ENCODE data around the gene NKIRAS1. TPM values are rescaled to one million over a fixed set of nuclear protein-coding genes. Genes with fewer than 3 reads are reported as not detected.

The NKIRAS1 gene
- total and polyA plus RNA-seq, 9 donors, result 8.7 to 18.9 (median 13.4) TPM

DNA sequence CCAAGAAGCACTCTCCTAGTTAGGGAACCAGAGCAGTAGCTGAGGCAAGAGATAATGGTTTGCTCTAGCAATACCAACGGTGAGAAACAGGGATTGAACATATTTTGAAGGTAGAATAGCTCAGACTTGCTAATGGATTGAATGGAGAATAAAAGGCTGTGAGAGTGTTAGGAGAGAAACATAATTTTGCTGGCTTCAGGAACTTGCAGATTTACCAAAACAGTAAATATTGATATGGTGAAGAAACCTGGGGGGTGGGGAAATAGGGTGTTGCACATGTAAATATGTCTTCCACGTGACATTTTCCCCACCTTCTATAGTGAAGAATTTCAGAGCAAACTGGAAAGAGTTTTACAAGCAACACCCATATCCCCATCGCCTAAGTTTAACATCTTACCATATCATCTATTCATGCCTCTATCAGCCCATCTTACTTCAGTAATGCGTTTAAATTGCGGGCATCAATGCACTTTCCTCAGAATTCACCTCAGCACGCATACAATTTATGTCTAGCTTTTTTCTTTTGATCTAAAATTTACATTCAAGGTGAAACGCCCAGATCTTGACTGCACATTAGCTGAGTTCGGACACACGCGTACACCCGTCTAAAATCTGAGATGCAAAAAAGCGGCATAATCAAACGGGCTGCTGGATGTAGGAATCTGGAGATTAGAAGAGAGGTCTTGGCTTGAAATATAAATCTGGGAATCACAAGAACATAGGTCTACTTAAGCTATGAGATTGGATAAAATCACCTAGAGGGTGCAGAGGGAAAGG is 27.4 kb upstream of the NKIRAS1 start:
- 6 to 12% (median 7%) methylated on average over 13 of the region's 13 CpGs for WGBS, 3 donors
- peaks cover 8% of the 10 kb centered on the region for H3K4me1 ChIP-seq (ENCODE audit: insufficient read depth)

DNA sequence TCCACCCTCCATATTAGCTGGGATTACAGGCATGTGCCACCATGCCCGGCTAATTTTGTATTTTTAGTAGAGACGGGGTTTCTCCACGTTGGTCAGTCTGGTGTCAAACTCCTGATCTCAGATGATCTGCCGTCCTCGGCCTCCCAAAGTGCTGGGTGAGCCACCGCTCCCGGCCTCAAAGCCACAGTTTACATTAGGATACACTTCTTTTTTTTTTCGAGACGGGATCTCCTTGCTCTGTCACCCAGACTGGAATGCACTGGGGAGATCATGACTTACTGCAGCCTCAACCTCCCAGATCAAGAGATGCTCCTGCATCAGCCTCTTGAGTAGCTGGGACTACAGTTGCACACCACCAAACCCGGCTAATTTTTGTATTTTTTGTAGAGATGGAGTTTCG is 25.8 kb upstream of the NKIRAS1 start:
- Histone ChIP-seq H3K27ac (no peak overlapping the region), H3K27me3 (no peaks in the 10 kb centered on the region), H3K4me1 (ENCODE audit: insufficient read depth) (peaks cover 1% of the 10 kb centered on the region), H3K9me3 (no peaks in the 10 kb centered on the region), H3K4me3 (no peak overlapping the region), H3K36me3 (no peaks in the 10 kb centered on the region)
- TF ChIP-seq CTCF (IDR thresholded peaks at IDR 0.05) (no peak), EP300 (IDR thresholded peaks at IDR 0.05) (no peak), POLR2A (IDR thresholded peaks at IDR 0.05) (no peak)
- intact Hi-C loops (cut with DNase I), result no loop called here
- WGBS, 3 donors, result 90 to 94% (median 90%) methylated on average over 11 of the region's 11 CpGs
- DNase-seq, result no peak

More for the DNA sequence above, 27.4 kb upstream of the NKIRAS1 start:
- H3K9me3 ChIP-seq, result no peaks in the 10 kb centered on the region
- no peak for DNase-seq
- TF ChIP-seq CTCF (IDR thresholded peaks at IDR 0.05) (no peak), EP300 (IDR thresholded peaks at IDR 0.05) (no peak), POLR2A (IDR thresholded peaks at IDR 0.05) (no peak)
- intact Hi-C loops (cut with DNase I), result loop anchor here in 2 of 4 donors (2.0 kb wide), 1 partner anchor 27 kb away; the partner anchor contains the start of genes NKIRAS1 (in 2 of the 2) and RPL15 (in 2 of the 2)
- H3K27ac ChIP-seq, result peak overlapping the region; percentile 98
- no peaks in the 10 kb centered on the region for H3K36me3 ChIP-seq
- H3K4me3 ChIP-seq, result peak overlapping the region; percentile 82
- no peaks in the 10 kb centered on the region for H3K27me3 ChIP-seq

GRCh38 chr3:23941440-23941839 is 24.6 kb upstream of the NKIRAS1 start:
- H3K27ac ChIP-seq, result no peak overlapping the region
- WGBS, 3 donors, result 84 to 89% (median 85%) methylated on average over 4 of the region's 4 CpGs
- no peak overlapping the region for H3K4me3 ChIP-seq
- no peaks in the 10 kb centered on the region for H3K9me3 ChIP-seq
- peaks cover 1% of the 10 kb centered on the region for H3K4me1 ChIP-seq (ENCODE audit: insufficient read depth)
- no peaks in the 10 kb centered on the region for H3K36me3 ChIP-seq
- H3K27me3 ChIP-seq, result no peaks in the 10 kb centered on the region
- TF ChIP-seq EP300 (IDR thresholded peaks at IDR 0.05), result no peak
- no peak for DNase-seq
- intact Hi-C loops (cut with DNase I), result no loop called here

GRCh38 chr3:23940775-23941174 is 24.0 kb upstream of the NKIRAS1 start:
- intact Hi-C loops (cut with DNase I), result no loop called here
- WGBS, 3 donors, result 74 to 84% (median 80%) methylated on average over 5 of the region's 5 CpGs
- H3K9me3 ChIP-seq, result no peaks in the 10 kb centered on the region
- TF ChIP-seq EP300 (IDR thresholded peaks at IDR 0.05) (no peak), POLR2A (IDR thresholded peaks at IDR 0.05) (no peak), CTCF (IDR thresholded peaks at IDR 0.05) (no peak)
- H3K4me3 ChIP-seq, result no peak overlapping the region
- no peak overlapping the region for H3K27ac ChIP-seq
- DNase-seq, result no peak
- H3K36me3 ChIP-seq, result no peaks in the 10 kb centered on the region
- no peaks in the 10 kb centered on the region for H3K27me3 ChIP-seq
- peaks cover 1% of the 10 kb centered on the region for H3K4me1 ChIP-seq (ENCODE audit: insufficient read depth)

GRCh38 chr3:23938688-23939087 is 21.9 kb upstream of the NKIRAS1 start:
- no peak overlapping the region for H3K4me3 ChIP-seq
- no peaks in the 10 kb centered on the region for H3K9me3 ChIP-seq
- intact Hi-C loops (cut with DNase I), result no loop called here
- no peak overlapping the region for H3K27ac ChIP-seq
- no peaks in the 10 kb centered on the region for H3K27me3 ChIP-seq
- TF ChIP-seq EP300 (IDR thresholded peaks at IDR 0.05) (no peak), POLR2A (IDR thresholded peaks at IDR 0.05) (no peak), CTCF (IDR thresholded peaks at IDR 0.05) (no peak)
- DNase-seq, result no peak
- H3K36me3 ChIP-seq, result no peaks in the 10 kb centered on the region
- no peaks in the 10 kb centered on the region for H3K4me1 ChIP-seq (ENCODE audit: insufficient read depth)
